SH-SY5Y (cell line): ENCODE measurements around the gene ARL2BP.

ENCODE experiments used
- GATA2 ChIP-seq: IDR thresholded peaks from 2 replicates; pipeline ENCODE4 v1.6.1; 2011; ENCODE audit warnings: mild to moderate bottlenecking, low read depth, low read length
- GATA3 ChIP-seq: IDR thresholded peaks from 2 replicates; pipeline ENCODE4 v1.6.1; 2011; ENCODE audit warnings: low read depth, mild to moderate bottlenecking, low read length, moderate library complexity

Gene ARL2BP

GRCh38 chr16:57300387-57301125 is 55.5 kb downstream of the ARL2BP start:
- no peak for TF ChIP-seq GATA3
- peak; percentile 26; the same call in 1 of the 2 replicates for TF ChIP-seq GATA2

GRCh38 chr16:57301126-57301817 is 56.2 kb downstream of the ARL2BP start:
- TF ChIP-seq GATA2 (no peak), GATA3 (no peak)
